Parathyroid adenoma (tissue), 2 donors: ENCODE data around the gene PRF1.

Experiments used
- H2AFZ ChIP-seq: fragments of 300-600 bp; sonication (generic); one replicate; pipeline ENCODE4 v1.7.0; 2017; ENCODE audit warnings: antibody characterized with exemption, mild to moderate bottlenecking
- H3K27ac ChIP-seq: fragments of 300-600 bp; sonication (generic); one replicate; pipeline ENCODE4 v1.7.0; 2017
- H3K27me3 ChIP-seq: fragments of 300-600 bp; sonication (generic); one replicate; pipeline ENCODE4 v1.7.0; 2017; ENCODE audit warnings: low read length; ENCODE audit not compliant: control insufficient read depth, insufficient read depth
- H3K36me3 ChIP-seq: fragments of 300-600 bp; sonication (generic); one replicate; pipeline ENCODE4 v1.7.0; 2017; ENCODE audit warnings: low read length; ENCODE audit not compliant: control insufficient read depth, insufficient read depth
- H3K4me1 ChIP-seq: fragments of 300-600 bp; sonication (generic); one replicate; pipeline ENCODE4 v1.7.0; 2017; ENCODE audit warnings: control low read depth
- H3K4me2 ChIP-seq: fragments of 300-600 bp; sonication (generic); one replicate; pipeline ENCODE4 v1.7.0; 2017; ENCODE audit warnings: low read length
- H3K4me3 ChIP-seq: fragments of 300-600 bp; sonication (generic); one replicate; pipeline ENCODE4 v1.7.0; 2017; ENCODE audit warnings: low read depth, low read length
- H3K79me2 ChIP-seq: fragments of 300-600 bp; sonication (generic); one replicate; pipeline ENCODE4 v1.7.0; 2017; ENCODE audit warnings: control low read depth
- H3K9ac ChIP-seq: fragments of 300-600 bp; sonication (generic); one replicate; pipeline ENCODE4 v1.7.0; 2017; ENCODE audit warnings: mild to moderate bottlenecking
- H3K9me3 ChIP-seq: fragments of 300-600 bp; sonication (generic); one replicate; pipeline ENCODE4 v1.7.0; 2017; ENCODE audit warnings: low read length; ENCODE audit not compliant: control insufficient read depth
- CTCF ChIP-seq: fragments of 300-600 bp; sonication (generic); IDR thresholded peaks from one replicate; pipeline ENCODE4 v1.7.0; 2017; ENCODE audit warnings: antibody characterized with exemption, mild to moderate bottlenecking
- donor health status: primary hyperparathyroidism.

PRF1 gene

GRCh38 chr10:70590655-70591416 is 11.7 kb downstream of the PRF1 start:
- Histone ChIP-seq H3K36me3 (no peaks in the 10 kb centered on the region), H3K27me3 (no peaks in the 10 kb centered on the region), H3K4me3 (no peak overlapping the region), H2AFZ (no peak overlapping the region), H3K79me2 (no peaks in the 10 kb centered on the region), H3K9ac (no peak overlapping the region), H3K4me2 (no peak overlapping the region), H3K27ac (no peak overlapping the region), H3K4me1 (no peaks in the 10 kb centered on the region), H3K9me3 (no peaks in the 10 kb centered on the region)
- no peak for TF ChIP-seq CTCF

GRCh38 chr10:70589762-70590654 is 12.5 kb downstream of the PRF1 start:
- no peaks in the 10 kb centered on the region for H3K9me3 ChIP-seq
- no peaks in the 10 kb centered on the region for H3K27me3 ChIP-seq
- no peaks in the 10 kb centered on the region for H3K79me2 ChIP-seq
- no peak for TF ChIP-seq CTCF
- no peak overlapping the region for H2AFZ ChIP-seq
- H3K4me1 ChIP-seq = peaks cover 2% of the 10 kb centered on the region
- no peak overlapping the region for H3K4me2 ChIP-seq
- H3K9ac ChIP-seq = no peak overlapping the region
- no peak overlapping the region for H3K27ac ChIP-seq
- no peaks in the 10 kb centered on the region for H3K36me3 ChIP-seq
- no peak overlapping the region for H3K4me3 ChIP-seq

GRCh38 chr10:70588859-70589570 is 13.5 kb downstream of the PRF1 start:
- H3K9ac ChIP-seq = no peak overlapping the region
- no peak overlapping the region for H3K27ac ChIP-seq

GRCh38 chr10:70588255-70588654 is 14.3 kb downstream of the PRF1 start:
- TF ChIP-seq CTCF = no peak
- no peak overlapping the region for H3K27ac ChIP-seq
- no peaks in the 10 kb centered on the region for H3K79me2 ChIP-seq
- no peaks in the 10 kb centered on the region for H3K36me3 ChIP-seq
- H2AFZ ChIP-seq = no peak overlapping the region
- H3K9ac ChIP-seq = no peak overlapping the region
- no peak overlapping the region for H3K4me2 ChIP-seq
- no peaks in the 10 kb centered on the region for H3K9me3 ChIP-seq
- no peak overlapping the region for H3K4me3 ChIP-seq
- no peaks in the 10 kb centered on the region for H3K27me3 ChIP-seq
- H3K4me1 ChIP-seq = peaks cover 3% of the 10 kb centered on the region

More at GRCh38 chr10:70588859-70589570, 13.5 kb downstream of the PRF1 start:
- no peak overlapping the region for H3K4me3 ChIP-seq
- no peak overlapping the region for H2AFZ ChIP-seq
- H3K4me1 ChIP-seq = peaks cover 3% of the 10 kb centered on the region
- no peaks in the 10 kb centered on the region for H3K79me2 ChIP-seq
- no peaks in the 10 kb centered on the region for H3K27me3 ChIP-seq
- H3K36me3 ChIP-seq = no peaks in the 10 kb centered on the region
- no peak overlapping the region for H3K4me2 ChIP-seq
- no peaks in the 10 kb centered on the region for H3K9me3 ChIP-seq
- TF ChIP-seq CTCF = no peak
